HPDE6-E6E7 (cell line): ENCODE results near the gene LRIT1.
"Not testable (repeated sequence)": the region's sequence is repeated elsewhere in the genome, so short reads cannot be mapped to it uniquely, and the experiment has no call there.

Experiments used
- DNase-seq: peaks from one replicate; pipeline ENCODE4 v3.0.0; 2011; ENCODE audit warnings: missing footprints; ENCODE audit errors: extremely low spot score

The LRIT1 gene

GRCh38 chr10:84241185-84241790, at the start of gene LRIT1:
Gene LRIT1, minus strand, starts transcription at chr10:84241546. Its CDS starts 107 bp downstream, at chr10:84241439.
- no peak for DNase-seq

GRCh38 chr10:84290235-84290634, 48.9 kb upstream of the LRIT1 start:
- DNase-seq: no peak

- DNase-seq: no peak
Observed at GRCh38 chr10:84289521-84290200, 48.3 kb upstream of the LRIT1 start.

GRCh38 chr10:84288151-84288550, 46.8 kb upstream of the LRIT1 start:
- DNase-seq: no peak

GRCh38 chr10:84286695-84287094, 45.3 kb upstream of the LRIT1 start:
- no peak for DNase-seq

- not testable (repeated sequence) for DNase-seq
Observed at GRCh38 chr10:84279876-84280475, 38.6 kb upstream of the LRIT1 start.

GRCh38 chr10:84270708-84271107, 29.4 kb upstream of the LRIT1 start:
- DNase-seq: no peak

GRCh38 chr10:84269773-84270172, 28.4 kb upstream of the LRIT1 start:
- DNase-seq: peak; percentile 10

GRCh38 chr10:84269162-84269561, 27.8 kb upstream of the LRIT1 start:
- no peak for DNase-seq

- peak; percentile 14 for DNase-seq
Observed at GRCh38 chr10:84267503-84268126, 26.3 kb upstream of the LRIT1 start.

- no peak for DNase-seq
Observed at GRCh38 chr10:84265418-84265817, 24.1 kb upstream of the LRIT1 start.

- peak; percentile 53 for DNase-seq
Observed at GRCh38 chr10:84264611-84265141, 23.3 kb upstream of the LRIT1 start.

- no peak for DNase-seq
Observed at GRCh38 chr10:84263716-84264115, 22.4 kb upstream of the LRIT1 start.

- no peak for DNase-seq
Observed at GRCh38 chr10:84262190-84262956, 21.0 kb upstream of the LRIT1 start.

- DNase-seq: no peak
Observed at GRCh38 chr10:84261236-84261915, 20.0 kb upstream of the LRIT1 start.

- DNase-seq: no peak
Observed at GRCh38 chr10:84258034-84258695, 16.8 kb upstream of the LRIT1 start.

GRCh38 chr10:84257343-84258020, 16.1 kb upstream of the LRIT1 start:
- no peak for DNase-seq

GRCh38 chr10:84256510-84257342, 15.4 kb upstream of the LRIT1 start:
- peak; percentile 22 for DNase-seq
